Stimulated activated naive CD8-positive, alpha-beta T cell treated with anti-CD3 and anti-CD28 coated beads, Interleukin-15, Interleukin-2, amounts not matched to agents 100 U/mL and 50 U/mL, for 24 hours (primary cell): Measurements from ENCODE around the gene SLC7A6.

ENCODE experiments used
- ATAC-seq: fragments of 150-1000 bp; cut with Tn5 transposase; one replicate; pipeline ENCODE4 v1.10.0; 2021
- DNase-seq: peaks from one replicate; pipeline ENCODE4 v3.0.0; 2021

The SLC7A6 gene

DNA sequence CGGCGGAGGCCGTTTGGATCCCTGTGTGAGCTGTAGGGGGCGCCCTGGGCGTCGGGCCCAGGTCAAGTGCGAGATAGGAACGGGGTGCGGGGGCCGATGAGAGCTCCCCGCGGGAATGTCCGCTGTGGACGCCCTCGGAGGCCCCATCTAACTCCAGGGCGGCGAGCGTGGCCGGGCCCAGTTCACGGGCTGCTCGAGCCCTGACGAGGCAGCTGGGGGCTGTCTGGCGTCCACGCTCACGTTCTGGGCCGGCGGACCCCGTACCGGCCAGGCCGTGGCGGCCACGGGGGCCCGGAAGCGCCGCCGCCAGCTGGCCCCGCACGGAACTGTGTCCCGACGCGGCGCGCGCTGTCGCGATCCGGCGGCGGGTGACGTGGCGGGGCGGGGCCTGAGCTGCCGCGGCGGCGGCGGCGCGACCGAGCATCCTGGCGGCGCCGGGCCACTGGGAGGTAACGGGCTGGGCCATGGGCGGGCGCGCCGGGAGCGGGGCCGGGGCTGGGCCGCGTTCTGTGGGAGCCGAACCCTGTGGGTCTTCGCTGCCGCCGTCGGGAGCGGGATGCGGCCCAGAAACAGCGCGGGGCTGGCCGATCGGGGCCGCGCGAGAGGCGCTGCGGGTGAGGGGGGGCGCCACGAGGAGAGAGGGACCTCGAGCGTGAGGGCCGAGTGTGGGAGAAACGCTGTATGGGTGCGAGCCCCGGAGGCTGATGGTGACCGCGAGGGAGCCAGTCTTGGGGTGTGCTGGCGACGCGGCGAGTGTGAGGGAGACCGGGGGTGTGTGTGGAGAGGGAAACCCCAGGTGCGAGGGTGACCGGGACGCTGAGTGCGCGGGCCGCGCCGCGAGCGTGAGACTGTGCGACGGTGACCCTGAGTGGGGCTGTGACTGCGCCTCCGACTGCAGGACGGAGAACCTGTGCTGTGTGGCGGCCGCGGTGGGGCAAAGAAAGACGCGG, at the start of gene SLC7A6:
Gene SLC7A6, plus strand, starts transcription at position 399 of the 950 bp plus-strand sequence. CDS start 10,201 bp downstream, outside the sequence.
- DNase-seq (peak; percentile 90), ATAC-seq (peak; percentile 80)

GRCh38 chr16:68214726-68215125, 49.6 kb upstream of the SLC7A6 start:
- no peak for DNase-seq
- no peak for ATAC-seq

DNA sequence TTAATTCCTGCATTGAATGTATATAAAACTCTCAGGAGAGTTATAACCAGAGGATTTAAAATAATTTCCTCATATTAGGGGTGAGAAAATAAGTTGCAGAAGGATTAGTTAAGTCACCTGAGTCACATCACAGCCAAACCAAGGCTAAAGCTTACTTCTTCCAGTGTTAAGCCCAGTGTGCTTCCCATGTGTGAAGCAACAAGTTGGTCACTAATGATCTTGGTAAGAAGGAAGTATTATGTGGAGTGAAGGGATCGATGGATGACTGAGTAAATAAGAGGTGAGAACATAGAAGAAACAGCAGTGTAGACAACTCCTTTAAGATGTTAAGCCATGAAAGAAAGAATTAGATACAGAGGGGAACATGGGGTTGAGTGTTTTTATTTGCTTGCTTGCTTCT, 49.0 kb upstream of the SLC7A6 start:
- ATAC-seq: no peak
- DNase-seq: no peak

DNA sequence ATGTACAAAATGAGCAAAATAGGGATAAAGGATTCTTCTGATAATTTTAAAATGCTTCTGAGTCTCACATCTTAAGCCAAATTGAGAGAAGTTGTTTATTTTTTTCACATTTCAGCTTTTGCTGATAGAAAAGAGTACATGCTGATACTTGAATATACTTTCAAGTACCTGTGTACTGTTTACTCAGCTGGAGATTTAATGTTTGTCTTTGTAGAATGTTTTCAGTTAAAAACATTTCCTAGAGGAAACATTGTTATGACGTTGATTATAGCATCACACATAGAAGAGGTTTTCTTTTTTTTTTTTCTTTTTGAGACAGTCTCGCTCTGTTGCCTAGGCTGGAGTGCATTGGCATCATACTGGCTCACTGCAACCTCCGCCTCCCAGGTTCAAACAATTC, 48.1 kb upstream of the SLC7A6 start:
- DNase-seq (no peak), ATAC-seq (no peak)

DNA sequence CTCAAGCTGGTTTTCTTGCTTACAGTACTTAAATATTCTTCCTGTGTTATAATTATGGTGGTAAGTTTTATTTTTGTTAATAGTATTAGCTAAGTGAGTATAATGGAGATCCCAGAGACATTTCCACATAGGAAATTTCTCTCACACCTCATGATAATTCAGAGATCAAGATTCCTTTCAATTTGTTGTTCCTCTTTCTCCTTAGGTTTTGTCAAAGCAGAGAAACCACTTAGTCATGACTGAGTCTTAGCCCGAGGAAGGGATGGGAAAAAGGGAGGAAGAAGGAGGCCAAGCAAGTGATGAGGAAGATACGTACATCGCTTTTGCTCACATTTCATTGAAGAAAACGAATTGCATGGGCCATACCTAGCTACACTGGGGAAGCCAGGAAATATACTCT, 46.8 kb upstream of the SLC7A6 start:
- no peak for ATAC-seq
- DNase-seq: no peak

GRCh38 chr16:68219725-68220351, 44.5 kb upstream of the SLC7A6 start:
- DNase-seq (no peak), ATAC-seq (no peak)

GRCh38 chr16:68223072-68223471, 41.3 kb upstream of the SLC7A6 start:
- ATAC-seq (no peak), DNase-seq (no peak)

- DNase-seq (no peak), ATAC-seq (no peak)
Observed at GRCh38 chr16:68226116-68226515, 38.2 kb upstream of the SLC7A6 start.

GRCh38 chr16:68227183-68227793, 37.0 kb upstream of the SLC7A6 start:
- DNase-seq (no peak), ATAC-seq (peak; percentile 88)

DNA sequence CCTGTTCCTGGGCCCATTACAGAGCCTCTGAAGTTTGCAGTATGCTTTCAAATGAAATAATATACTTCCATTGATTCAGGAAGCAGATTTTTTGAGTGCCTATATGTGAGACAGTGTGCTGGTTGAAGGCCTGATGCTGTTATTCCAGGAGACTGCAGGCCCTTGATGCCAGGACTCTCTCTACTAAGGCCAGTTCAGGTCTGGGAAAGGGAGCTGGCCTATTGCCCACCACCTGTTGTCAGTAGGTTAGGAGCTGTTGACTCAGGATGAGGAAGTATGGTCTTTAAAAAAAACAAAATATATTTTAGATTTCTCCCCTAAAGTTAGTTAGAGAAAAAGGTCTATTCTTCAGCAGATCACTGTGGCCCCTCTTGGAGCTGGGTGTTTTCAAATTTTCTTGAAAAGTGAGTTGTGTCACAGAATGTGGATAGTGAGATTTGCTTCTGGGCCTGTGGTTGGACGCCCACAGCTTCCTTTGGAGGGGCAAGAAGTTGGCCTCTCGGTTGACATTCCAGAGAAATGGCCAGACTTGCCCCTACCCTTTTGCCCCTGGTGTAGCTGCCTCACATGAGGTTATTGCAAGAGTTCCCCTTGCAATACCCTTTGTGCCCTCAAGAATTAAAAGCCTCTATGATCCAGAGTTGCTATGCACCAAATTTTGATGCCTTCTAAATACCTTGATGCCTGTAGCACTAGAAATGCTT, 36.3 kb upstream of the SLC7A6 start:
- ATAC-seq: no peak
- DNase-seq: no peak

GRCh38 chr16:68228652-68229051, 35.7 kb upstream of the SLC7A6 start:
- no peak for DNase-seq
- no peak for ATAC-seq

DNA sequence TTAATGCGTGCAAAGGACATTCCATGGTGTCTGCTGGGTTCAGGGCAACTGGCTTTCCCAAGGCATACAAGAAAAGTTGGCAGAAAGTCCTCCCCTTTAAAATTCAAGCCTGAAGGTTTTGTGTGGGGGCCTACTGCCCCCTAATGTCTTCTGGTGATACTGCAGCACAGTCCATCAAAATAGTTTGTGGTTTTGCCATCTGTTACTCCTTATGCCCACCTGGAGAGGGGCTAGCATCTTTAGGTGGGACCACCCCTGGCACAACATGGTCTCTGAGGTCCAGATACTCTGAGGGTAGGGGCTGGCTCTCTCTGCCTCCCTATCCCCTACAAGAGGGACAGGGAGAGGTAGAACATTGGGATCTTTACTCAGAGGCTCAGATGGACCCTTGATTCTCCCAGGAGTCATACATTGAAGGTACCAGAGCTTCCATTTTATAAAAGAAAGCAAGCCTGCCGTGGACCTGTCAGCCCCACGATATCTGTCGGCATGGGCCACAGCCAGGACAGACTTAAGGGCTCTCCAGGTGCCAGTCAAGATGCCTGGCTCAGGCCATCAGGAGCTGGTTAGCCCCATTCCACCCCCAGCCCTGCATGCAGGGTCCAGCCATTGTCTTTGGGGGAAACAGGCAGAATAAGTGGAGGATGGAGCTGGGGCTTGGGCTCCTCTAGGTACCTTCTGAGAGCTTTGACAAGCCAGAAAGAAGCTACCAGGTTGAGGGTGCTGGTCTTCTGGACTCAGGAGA, 34.7 kb upstream of the SLC7A6 start:
- DNase-seq (no peak), ATAC-seq (no peak)

- ATAC-seq: no peak
- no peak for DNase-seq
Observed at GRCh38 chr16:68230176-68230571, 34.2 kb upstream of the SLC7A6 start.

DNA sequence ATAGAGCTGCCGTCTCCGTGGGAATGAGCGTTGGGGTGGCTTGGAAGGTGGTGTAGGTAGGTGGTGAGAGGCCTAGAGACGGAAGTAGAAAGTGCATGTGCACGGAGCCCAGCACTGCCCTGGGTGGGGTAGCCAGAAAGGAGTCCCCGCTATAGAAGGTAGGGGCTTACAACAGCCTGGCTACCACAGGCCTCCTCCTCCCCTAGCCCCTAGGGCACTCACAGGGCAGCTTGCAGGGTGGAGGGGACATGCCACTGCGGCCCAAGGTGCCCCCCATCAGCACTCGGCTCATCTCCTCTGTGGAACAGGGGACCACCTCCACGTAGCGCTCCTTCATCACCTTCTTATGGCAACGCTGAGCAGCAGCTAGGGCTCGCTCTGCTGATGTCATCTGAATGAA, 33.4 kb upstream of the SLC7A6 start:
- ATAC-seq (no peak), DNase-seq (no peak)

GRCh38 chr16:68231384-68232136, 32.8 kb upstream of the SLC7A6 start:
- ATAC-seq (no peak), DNase-seq (no peak)

GRCh38 chr16:68232335-68232734, 32.0 kb upstream of the SLC7A6 start:
- ATAC-seq: no peak
- DNase-seq: no peak

DNA sequence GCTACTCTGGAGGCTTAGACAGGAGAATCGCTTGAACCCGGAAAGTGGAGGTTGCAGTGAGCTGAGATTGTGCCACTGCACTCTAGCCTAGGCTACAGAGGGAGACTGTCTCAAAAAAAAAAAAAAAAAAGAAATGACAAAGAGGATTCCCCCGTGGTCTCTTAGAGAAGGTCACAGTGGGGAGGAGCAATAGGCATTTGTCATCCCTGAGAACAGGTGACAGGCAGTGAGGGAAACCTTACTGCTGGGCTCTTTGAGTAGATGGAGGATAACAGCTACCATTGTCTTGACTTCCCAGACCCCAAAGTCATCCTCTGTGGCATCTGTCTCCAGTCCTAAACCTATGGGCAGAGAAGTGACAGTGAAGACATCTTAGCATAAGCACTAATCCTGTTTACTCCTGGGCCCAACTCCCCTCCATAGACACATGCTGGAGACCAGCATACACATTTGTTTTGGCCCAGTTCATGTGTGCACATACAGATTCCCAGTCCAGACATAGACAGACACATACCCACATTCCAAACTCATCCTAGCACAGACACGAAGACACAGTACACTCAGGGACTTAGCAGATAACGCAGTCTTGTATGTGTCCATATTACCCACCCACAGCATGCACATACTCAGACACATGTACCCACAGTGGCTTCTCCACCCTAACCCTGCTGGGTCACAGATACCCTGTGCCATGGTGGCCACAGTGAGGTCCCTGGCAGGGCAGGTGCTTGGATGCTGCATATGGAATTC, 31.1 kb upstream of the SLC7A6 start:
- peak; percentile 34 for ATAC-seq
- no peak for DNase-seq

DNA sequence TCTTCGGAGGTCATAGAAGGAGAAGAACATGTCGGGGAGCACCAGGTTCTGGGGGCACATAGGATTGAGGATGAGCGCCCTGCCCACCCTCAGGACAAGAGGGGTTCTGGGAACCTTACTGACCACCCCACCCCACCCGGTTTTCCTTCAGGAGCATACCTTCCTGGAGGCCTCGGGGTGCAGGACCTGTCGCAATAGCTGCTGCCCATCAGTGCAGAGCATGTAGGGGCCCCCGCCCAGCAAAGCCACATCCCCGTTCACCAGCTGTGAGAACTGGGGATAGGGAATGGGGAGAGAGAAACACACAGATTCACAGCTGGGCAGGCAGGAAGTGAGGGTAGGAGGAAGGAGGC, 30.5 kb upstream of the SLC7A6 start:
- DNase-seq (no peak), ATAC-seq (no peak)

DNA sequence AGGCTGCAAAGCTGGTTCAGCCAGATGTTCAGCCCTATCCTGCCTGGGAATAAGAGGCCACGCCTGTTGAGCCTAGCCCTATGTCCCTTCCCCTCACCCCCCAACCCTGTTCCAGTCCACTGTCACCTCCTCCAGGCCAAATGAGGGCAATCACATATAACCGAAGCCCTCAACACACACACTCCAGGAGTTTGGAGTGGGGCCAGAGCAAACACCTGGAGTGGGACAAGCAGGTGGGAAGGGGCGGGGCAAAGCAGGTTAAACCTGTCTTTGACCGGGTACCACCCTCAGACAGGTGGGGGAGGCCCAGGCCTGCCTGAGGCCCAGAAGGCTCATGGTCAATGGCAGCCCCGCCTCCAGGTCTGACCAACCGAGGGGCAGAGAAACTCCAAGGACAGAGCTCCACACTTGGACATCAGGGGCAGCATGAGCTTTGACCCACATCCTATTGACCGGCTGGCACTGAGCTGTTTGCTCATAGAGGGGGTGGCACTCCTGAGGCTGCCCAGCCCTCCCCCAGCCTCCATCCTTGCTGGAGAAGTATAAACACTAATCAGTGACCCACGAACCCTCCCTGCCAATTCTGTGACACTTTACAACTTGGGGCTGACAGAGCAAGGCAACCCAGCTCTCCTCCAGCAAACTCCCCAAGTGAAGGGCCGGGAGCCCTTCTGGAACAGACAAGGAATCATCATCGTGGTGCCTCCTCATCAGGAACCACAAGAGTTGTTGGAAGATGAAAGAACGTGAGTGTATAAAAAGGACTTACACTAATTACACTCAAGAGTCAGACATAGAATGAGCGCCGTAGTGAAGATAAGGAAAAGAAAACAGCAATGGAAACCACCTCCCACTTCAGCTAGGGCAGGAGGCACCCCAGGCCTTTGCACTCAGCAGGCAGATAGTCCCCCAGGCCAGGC, 29.9 kb upstream of the SLC7A6 start:
- ATAC-seq: no peak
- DNase-seq: no peak
